ENCODE results near the gene KCNC2.
"Not testable (repeated sequence)": the region's sequence is repeated elsewhere in the genome, so short reads cannot be mapped to it uniquely, and the experiment has no call there.

The KCNC2 gene

DNA sequence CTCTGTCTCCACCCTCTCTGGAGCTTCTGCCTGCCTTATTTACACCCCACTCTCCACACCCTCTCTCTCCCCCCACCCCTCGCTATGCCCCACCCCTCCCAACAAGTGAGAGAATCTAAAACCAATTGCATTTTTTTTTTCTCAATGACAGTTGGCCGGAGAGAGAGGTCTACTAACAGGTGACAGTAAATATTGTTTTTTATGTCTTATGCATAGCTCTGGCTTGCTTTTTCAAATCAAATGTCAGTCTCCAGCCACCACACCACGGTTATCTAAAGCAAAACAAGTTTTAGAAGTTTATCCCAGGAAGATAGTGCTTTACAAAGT is at the start of gene KCNC2:
KCNC2 (minus strand) TSS at position 28 of the 327 bp plus-strand sequence.
- no peak for DNase-seq (ENCODE audit: low read depth)

DNA sequence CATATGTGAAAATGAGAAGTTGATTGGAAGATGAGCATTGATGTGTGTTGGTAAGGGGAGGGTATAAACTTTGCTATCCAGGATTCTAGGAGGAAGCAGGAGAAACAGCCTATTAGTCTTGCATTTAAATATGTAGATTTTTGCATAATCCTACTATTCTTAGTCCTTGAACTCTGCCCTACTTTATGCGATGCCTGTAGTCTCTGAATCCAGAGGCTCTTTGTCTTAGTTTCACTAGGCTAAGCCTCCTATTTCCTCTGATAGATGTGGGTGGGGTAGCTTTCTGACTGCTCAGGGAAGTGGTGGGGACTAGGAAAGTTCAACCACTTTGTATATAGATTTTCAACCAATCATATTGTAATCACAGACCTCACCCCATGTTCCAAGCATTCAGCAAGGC is 49.5 kb upstream of the KCNC2 start:
- no peak for DNase-seq (ENCODE audit: low read depth)

DNA sequence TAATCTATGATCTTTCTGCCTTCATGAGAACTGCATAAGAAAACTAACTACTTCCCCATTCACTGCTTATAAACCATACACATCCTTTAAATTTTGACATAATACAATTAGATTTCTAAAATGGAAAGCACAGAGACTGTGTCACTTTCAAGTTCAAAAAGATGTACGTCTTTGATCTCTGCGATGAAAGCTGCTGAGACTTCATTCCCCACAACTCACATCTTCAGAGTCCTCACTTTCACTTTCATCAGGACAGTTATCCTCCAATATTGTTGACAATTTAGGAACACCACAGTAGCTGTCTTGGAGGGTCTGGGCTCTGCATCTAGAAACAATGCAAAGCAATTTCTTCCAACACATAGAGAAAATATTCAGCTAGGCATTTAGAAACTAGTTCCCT is 47.9 kb upstream of the KCNC2 start:
- no peak for DNase-seq (ENCODE audit: low read depth)

DNA sequence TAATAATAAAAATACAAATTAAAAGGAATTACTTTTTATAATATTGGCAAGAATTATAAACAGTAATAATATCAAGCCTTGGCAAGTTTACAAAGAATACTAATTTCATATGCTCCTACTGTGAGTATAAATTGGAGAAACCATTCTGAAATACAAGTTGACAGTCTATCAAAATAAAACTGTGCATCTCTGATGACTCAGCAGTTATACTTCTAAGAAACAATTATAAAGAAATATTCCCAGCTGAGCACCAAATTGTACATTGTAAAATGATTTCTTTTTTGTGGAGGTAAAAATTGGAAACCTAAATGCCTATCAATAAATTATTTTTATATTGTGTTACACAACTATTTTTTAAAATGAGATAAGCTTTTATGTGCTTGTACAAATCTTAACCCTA is 35.5 kb upstream of the KCNC2 start:
- no peak for DNase-seq (ENCODE audit: low read depth)

DNA sequence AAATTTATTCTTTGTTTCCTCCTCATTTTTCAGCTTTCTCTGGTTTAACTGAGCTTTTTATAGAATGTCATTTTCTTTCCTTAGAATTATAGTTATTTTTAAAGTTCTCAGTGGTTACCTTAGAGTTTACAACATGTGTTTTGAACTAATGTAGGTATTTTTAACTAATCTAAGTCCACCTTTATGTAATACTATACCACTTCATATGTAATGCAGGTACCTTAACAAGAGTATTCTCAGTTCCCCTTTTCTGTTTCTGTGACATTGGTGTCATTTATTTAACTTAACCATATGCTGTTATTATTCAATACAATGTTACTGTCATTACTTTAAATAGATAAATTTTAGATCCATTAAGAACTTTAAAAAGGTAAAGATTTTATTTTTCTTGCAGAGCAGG is 30.3 kb upstream of the KCNC2 start:
- DNase-seq (ENCODE audit: low read depth), result no peak

DNA sequence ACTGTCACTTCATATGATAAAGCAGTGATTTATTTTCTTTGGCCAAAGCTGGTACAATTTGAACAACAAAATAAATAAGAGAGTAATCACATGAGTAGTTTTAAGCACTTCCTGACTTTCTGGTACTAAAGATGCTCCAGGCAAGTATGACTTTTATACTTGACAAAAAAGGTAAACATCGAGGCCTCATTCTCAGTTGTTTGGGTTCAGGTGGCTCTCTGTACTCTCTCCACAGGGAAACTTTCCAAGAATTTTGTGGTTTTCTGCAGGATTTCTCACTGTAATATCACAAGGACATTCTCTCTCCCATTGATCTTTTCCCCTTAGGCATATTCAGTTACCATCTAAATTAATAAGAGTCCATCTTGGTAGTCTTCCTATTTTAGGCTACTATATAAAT is 26.6 kb upstream of the KCNC2 start:
- DNase-seq (ENCODE audit: low read depth), result no peak

DNA sequence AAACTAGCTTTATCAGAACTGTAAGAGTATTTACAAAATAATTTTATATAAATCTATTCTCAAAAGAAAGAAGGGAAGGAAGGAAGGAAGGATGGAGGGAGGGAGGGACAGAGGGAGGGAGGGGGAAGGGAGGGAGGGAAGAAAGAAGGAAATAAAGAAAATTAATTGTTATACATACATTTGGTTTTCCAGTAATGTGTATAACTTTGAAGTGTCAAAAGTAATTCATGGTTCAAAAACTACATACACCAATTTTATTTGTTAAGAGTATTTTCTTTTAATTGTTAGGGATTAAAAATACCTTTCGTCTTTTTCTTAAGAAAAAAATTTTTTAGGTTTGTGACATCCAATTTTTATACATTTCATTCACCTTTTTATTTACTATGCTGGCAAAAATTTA is 17.5 kb upstream of the KCNC2 start:
- DNase-seq (ENCODE audit: low read depth), result no peak

DNA sequence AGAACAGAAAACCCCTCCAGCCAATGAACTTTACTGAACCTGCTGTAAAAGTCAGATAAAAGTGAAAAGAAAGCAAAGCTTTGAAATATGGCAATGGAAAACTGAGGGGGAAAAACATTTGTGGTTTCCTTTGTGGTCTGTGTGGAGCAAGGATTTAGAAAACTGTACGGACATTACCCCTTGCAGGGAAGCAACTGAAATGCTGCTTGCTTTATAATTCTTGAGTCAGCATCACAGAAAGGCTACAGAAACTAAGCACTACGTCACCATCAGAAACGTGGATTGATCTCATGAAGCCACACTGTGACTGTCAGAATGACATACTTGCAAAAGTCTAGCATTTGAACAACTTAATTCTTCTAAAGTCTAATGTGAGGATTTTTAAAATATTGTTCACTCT is 2.4 kb upstream of the KCNC2 start:
- no peak for DNase-seq (ENCODE audit: low read depth)

DNA sequence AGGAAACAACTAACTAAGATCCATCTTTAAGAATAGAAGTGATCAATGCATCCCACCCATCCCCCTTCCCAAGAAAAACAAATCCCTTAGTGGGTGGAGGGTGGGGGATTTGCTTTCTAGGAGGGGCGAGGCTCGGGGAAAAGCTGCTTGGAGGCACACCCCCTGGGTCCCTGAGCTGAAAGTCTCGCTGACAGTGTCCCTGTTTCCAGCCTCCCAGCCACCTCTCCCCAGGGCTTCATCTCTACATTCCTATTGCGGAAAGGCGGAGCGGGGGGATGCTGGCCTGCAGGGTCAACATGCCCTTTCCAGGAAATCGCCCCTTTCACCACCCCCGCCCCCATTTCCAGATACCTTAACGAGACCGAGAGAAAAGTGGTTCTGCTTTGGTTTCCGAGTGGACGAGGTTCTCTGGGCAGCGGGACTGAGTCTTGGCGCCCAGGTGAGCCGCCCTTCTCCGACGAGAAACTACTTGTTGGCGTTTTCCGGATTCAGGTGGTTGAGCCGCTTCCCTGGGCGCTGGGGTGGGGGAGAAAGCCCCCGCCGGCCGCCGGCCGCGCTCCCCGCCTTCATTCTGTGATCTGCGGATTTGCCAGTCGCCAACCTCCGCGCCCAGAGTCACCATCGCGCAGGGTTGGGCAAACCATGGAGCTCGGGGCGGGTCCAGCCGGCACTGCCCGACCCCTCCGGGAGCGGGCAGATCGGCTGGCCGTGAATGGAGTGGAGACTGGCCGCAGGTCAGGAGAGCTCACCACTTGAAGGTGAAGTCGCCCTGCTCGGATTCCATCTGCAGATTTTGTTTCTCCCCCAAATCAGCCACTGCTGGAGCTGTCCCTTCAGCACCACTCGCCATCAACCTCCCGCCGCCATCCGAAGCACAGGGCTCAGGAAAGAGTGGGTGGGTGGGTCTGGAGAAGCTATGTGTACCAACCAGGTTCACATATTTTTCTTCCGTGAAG is 505 bp downstream of the KCNC2 start:
- peak; percentile 31 for DNase-seq (ENCODE audit: low read depth)

DNA sequence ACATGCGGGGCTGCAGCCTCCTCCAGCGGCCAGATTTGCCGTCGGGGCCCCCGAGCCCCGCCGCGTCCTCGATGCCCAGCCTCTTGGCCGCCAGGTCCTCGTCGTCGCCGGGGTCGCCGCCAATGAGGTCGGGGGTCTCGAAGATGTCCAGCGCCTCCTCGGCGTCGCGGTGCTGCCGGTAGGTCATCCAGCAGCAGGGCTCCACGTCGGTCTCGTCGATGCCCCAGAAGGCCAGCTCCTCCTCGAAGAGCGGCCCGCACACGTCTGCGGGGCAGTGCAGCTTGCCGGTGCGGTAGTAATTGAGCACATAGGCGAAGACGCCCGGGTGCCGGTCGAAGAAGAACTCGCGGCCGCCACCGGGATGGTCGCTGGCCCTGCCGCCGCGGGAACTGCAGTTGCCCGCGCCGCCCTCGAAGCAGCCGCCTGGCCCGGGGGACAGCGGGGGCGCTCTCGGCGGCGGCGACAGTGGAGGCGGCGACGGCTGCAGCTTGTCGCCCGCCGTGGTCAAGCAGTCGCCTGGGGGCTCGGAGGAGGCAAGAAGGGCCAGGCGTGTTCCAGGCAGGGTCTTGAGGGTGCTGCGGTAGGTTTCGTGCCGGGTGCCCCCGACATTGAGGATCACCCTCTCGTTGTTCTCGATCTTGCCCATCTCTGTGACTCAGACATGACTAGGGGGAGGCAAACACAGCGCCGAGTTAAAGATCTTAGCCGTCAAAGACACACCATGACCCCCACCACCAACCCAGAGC is 2.1 kb downstream of the KCNC2 start:
- DNase-seq (ENCODE audit: low read depth), result no peak

DNA sequence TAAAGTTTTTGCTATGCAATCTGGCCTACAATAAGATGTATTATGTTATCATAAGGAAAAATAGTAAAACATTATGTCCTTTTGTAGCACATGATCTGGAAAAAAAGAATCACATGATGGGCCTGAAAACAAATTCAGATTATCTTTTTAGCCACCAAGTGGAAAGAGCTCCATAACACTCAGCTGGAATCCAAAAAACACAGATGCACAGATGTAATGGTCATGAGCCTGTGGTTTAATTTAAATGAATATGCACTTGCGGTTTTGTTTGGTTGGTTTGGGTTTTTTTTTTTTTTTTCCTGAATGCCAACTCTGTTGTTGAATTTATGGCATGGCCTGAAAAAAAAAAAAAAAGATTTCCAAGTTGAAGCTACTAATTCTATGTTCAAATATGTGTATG is 4.1 kb downstream of the KCNC2 start:
- DNase-seq (ENCODE audit: low read depth), result no peak

DNA sequence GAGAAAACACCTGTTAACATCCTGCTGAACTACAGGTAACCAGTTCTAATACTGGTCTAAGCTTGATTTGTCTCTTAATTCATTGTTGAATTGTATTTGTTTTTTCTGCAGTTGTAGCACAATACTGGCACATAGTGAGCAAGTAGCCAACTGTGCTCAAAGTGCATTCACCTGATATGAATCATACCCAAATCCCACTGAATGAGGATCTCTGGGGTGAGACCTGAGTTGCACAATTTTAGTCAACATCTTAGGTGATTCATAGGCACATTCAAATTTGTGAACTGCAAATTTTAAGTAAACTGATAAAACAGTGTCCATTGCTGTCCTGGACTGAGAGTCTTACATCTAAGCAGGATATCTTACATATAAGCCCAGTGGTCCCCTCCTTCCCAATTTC is 12.8 kb downstream of the KCNC2 start:
- DNase-seq (ENCODE audit: low read depth), result no peak

DNA sequence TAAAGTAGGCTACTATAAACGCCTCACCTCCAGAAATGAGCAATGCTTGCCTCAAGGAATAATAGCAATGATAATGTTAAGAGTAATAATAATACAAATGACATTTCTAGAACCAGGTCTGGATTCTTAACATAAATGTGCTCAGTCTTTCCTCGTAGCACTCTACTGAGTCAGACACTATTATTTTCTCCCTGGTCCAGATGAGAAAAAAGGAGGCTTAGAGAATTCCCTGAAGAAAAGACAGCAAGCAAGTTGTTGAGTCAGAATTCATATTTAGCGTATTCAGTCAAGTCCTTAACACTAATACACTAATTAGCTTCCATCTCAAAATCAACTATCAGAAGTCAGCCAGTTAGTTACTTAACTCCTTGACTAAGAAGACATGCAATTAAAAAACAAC is 13.2 kb downstream of the KCNC2 start:
- no peak for DNase-seq (ENCODE audit: low read depth)

DNA sequence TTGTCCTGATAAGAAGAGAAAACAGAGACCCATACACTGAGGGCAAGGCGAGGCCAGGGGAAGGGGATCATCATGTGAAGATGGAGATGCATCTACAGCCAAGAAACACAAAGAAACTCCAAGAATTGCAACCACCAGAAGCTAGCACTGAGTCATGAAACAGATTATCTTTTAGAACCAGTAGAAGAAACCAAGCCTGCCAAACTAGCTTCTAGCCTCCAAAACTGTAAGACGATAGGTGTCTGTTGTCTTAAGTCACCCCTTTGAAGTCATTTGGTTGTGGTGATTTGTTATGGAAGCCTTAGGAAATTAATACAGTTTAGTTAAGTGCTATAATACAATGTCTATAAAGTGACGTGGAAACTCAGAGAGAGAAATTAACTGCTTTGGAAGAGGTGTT is 15.4 kb downstream of the KCNC2 start:
- no peak for DNase-seq (ENCODE audit: low read depth)

DNA sequence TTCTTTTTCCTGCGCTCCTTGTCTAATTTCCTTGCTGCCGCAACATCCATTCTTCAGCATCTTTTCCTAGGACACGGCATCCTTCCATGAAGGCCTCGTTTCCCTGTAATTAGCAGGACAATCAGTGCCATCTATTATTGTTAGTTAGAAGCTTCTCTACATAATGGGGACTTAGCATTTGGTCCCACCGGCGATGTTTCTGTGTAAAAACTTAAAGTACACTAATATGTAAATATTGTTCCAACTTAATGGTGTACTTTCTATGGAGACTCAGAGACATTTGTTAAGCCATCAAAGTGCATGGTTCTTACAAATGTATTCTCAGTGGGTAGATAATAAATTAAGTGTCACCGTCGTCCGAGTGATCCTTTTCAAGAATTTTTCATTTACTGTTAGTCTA is 17.4 kb downstream of the KCNC2 start:
- DNase-seq (ENCODE audit: low read depth), result no peak

DNA sequence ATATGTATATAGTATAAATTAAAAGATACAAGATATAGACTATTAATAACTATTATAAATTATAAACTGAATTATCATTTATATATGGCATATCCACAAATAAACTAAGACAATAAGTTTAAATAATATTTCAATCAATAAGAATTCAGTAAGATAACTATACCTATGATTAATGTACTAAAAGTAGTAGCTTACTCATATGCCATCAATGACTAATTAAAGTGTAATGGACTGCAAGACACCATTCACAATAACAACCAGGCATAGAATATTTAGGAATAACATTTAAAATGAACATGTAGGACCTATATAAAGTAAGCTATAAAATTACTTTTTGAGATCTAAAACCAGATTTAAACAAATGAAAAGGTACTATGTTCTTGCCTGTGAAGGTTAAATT is 18.8 kb downstream of the KCNC2 start:
- DNase-seq (ENCODE audit: low read depth), result no peak

DNA sequence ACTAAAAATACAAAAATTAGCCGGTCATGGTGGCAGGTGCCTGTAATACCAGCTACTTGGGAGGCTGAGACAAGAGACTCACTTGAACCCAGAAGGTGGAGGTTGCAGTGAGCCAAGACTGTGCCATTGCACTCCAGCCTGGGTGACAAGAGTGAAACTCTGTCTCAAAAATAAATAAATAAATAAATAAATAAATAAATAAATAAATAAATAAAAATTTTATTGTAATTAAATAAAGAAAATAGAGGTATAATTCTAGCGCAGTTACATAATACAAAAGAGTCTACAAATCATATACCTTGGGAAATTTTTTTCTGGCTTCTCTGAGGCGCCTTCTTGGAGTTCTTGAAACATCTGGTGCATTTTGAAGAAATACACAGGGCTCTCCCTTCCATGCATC is 23.8 kb downstream of the KCNC2 start:
- not testable (repeated sequence) for DNase-seq (ENCODE audit: low read depth)

DNA sequence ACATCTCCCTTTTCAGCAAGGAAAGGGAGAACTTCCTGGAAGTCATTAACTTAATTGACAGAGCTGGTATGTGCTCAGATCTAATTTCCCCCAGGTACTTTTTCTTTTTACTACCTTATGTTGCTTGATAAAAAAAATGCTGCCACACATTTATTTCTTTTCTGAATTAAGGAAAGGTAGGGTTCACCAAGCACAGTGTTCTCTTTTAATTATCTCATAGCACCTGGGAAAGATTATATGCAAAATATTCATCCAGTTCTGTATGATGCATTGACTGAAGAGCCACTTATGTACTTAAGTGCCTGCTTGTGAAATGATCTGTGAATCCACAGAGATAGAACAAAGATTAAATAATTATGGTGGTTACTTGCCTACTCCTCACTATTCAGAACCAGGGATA is 25.1 kb downstream of the KCNC2 start:
- DNase-seq (ENCODE audit: low read depth), result no peak

DNA sequence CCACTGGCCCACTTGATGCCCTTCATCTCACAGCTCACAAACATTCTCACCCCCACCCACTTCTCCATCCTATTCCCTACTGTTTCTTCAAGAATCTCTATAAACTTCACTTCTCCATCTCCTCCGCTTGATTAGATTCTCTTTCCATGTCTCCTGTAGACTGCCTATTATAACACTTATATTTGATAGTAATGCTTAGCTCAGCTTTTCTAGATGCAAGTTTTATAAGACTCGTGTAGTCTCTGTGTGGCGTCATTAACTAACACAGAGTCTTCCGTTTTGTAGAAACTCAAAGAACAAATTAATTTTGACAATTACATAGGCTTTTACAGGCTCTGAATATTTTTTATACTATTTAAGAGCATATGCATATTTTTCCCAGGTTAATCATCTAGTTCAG is 25.7 kb downstream of the KCNC2 start:
- DNase-seq (ENCODE audit: low read depth), result no peak

DNA sequence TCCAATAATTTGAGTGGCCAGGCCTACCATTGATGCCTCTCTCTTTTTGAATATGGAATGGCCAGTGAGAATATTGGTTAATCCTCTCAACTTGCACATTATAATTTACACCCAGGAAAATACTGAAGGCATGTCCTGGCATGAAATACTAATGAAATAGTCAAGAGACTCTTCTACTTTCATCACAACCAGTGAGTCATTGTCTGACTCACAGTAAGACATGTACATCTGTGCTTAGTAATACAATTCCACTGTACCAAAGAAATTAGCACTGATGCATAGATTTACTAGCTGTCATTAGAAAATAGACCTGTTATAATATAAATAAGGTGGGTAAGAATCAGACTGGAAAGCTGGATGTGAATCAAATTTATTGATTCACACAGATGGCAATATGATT is 31.6 kb downstream of the KCNC2 start:
- peak; percentile 94 for DNase-seq (ENCODE audit: low read depth)

DNA sequence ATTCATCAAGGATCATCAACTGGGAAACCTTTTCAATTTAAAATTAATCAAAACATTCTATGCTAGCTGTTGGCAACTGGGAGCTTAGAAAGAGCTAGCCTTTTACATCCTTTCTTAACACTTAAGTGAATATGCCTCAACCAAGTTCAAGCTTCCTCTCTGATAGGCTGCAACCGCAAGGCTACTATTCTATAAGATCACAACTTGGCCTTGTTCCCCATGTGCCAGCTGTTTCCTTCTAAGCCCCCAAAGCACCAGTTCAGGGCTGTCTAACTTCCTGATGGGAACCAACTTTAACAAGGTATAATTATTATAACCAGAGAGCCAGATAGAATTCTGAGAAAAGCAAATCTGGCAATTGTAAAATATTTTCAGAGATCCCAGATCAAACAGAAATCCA is 37.0 kb downstream of the KCNC2 start:
- no peak for DNase-seq (ENCODE audit: low read depth)

DNA sequence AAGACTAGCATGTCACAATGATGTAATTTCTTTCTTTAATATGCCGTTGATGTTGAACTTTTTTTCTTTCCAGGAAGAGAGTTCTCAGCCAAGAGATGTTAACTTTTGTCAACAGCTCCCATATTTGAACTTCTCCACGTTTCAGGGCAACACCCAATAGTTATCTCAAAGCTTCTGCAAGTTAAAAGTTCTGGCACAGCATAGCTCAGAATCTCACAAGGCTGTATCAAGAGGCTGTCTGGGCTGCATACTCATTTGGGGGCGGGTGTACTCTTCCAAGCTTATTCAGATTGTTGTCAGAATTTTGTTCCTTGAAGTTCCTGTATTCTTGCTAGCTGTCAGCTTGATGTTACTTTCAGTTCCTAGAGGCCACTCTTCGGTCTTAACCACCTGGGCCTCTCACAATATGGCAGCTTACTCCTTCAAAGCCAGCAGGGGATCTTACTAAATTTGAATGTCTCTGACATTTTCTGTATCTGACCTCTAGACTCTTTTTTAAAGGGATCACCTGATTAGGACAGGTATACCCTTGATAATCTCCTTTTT is 38.9 kb downstream of the KCNC2 start:
- no peak for DNase-seq (ENCODE audit: low read depth)

DNA sequence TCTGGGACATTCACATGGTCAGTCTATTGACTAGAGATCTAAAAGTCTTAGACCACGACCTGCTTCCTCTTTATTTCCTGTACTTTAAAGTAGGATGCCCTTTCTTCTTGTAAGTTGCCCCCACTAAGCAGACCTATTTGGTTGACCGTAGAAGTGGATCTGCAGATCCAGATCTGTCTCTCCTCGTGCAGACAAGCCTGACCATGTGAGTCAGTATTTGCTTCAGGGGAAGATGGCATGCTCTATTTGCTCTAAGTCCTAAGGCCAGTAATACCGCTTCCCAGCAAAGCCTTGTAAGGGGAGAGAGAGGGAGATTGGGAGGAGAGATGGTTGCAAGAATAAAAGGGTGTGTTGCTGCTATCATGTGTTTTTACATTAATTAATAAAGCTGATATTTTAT is 46.8 kb downstream of the KCNC2 start:
- no peak for DNase-seq (ENCODE audit: low read depth)

All from iris pigment epithelial cell (primary cell).